GM12878 (cell line): Measurements from ENCODE around the gene KIAA0930. TPM values are rescaled to one million over a fixed set of nuclear protein-coding genes. Genes with fewer than 3 reads are reported as not detected.

Experiments used
- ATAC-seq: fragments of 200-7000 bp; cut with Tn5 transposase; 3 replicates; pipeline ENCODE4 v1.9.1; 2020; ENCODE audit warnings: mild to moderate bottlenecking, moderate library complexity
- BruUV-seq: library from RNA; stranded (reverse); fragments of 400-500 nt; replicated peaks from 2 replicates; lab custom pipeline; 2021; lab: Mats Ljungman, UMichigan
- CTCF ChIA-PET: fragments of 300-600 bp; sonication (Branson Sonifier 250); formaldehyde crosslinking; extraction: SDS; loops from one replicate; lab custom pipeline; 2021; ENCODE audit warnings: inconsistent platforms; lab: Yijun Ruan, JAX
- POLR2A ChIA-PET: fragments of 350-600 bp; formaldehyde crosslinking; extraction: SDS; loops from one replicate; lab custom pipeline; 2021; ENCODE audit warnings: inconsistent platforms; lab: Charles Lee
- RAD21 ChIA-PET: fragments of 300-600 bp; sonication (Branson Sonifier 250); formaldehyde crosslinking; loops from one replicate; lab custom pipeline; 2023; ENCODE audit warnings: antibody characterized with exemption; ENCODE audit not compliant: unreplicated experiment; lab: Charles Lee
- SMC1A ChIA-PET: fragments of 300-600 bp; sonication (Branson Sonifier 250); formaldehyde crosslinking; loops from one replicate; lab custom pipeline; 2023; ENCODE audit not compliant: unreplicated experiment, uncharacterized antibody; lab: Charles Lee
- DNase-seq: peaks from one replicate; pipeline ENCODE4 v3.0.0-alpha.2; 2011; ENCODE audit warnings: low read depth, low spot score
- FAIRE-seq: peaks from 3 replicates; lab custom pipeline; 2011; peaks lifted over from hg19 to GRCh38; lab: Jason Lieb, UNC
- H2AFZ ChIP-seq: 2 replicates; pipeline ENCODE4 v1.6.0; 2011; ENCODE audit warnings: low read depth, low read length, control low read depth; ENCODE audit not compliant: control insufficient read depth
- H3K27ac ChIP-seq: 2 replicates; pipeline ENCODE4 v1.5.1; 2011; ENCODE audit warnings: control low read depth; ENCODE audit not compliant: control insufficient read depth, insufficient read depth
- H3K27me3 ChIP-seq, 2 experiments: replicated peaks in 1 of 2; 2 replicates each; pipeline versions ENCODE4 v1.6.0 to v1.6.1; 2011; ENCODE audit warnings: low read length in 1 of 2; ENCODE audit not compliant: control insufficient read depth in 2 of 2, insufficient read depth in 2 of 2
- H3K36me3 ChIP-seq, 2 experiments: 2 replicates each; pipeline ENCODE4 v1.5.1; 2011; ENCODE audit warnings: low read length in 1 of 2; ENCODE audit not compliant: control insufficient read depth in 2 of 2, insufficient read depth in 2 of 2
- H3K4me1 ChIP-seq: 2 replicates; pipeline ENCODE4 v1.6.1; 2011; ENCODE audit warnings: mild to moderate bottlenecking, low read length, moderate library complexity, mixed read lengths; ENCODE audit not compliant: control insufficient read depth, insufficient read depth
- H3K4me2 ChIP-seq: 2 replicates; pipeline ENCODE4 v1.6.0; 2011; ENCODE audit warnings: control low read depth; ENCODE audit not compliant: control insufficient read depth, insufficient read depth
- H3K4me3 ChIP-seq: fragments of 200-600 bp; sonication (generic); 2 replicates; pipeline ENCODE4 v1.5.1; 2016
- H3K79me2 ChIP-seq: 2 replicates; pipeline ENCODE4 v1.6.0; 2011; ENCODE audit warnings: low read length; ENCODE audit not compliant: control insufficient read depth, insufficient read depth
- H3K9ac ChIP-seq: 2 replicates; pipeline ENCODE4 v1.8.0; 2011; ENCODE audit warnings: low read length, control low read depth, mixed read lengths; ENCODE audit not compliant: control insufficient read depth, insufficient read depth
- H3K9me3 ChIP-seq: replicated peaks from 3 replicates; pipeline ENCODE4 v1.5.1; 2011; ENCODE audit warnings: mild to moderate bottlenecking, low read length; ENCODE audit not compliant: control insufficient read depth, insufficient read depth
- H4K20me1 ChIP-seq: 2 replicates; pipeline ENCODE4 v1.6.0; 2011; ENCODE audit not compliant: control insufficient read depth, insufficient read depth
- BCL11A ChIP-seq: IDR thresholded peaks from 2 replicates; pipeline ENCODE4 v1.6.1; 2011; ENCODE audit warnings: low read depth, low read length
- CHD2 ChIP-seq: IDR thresholded peaks from 2 replicates; pipeline ENCODE4 v1.6.1; 2011; ENCODE audit warnings: low read depth, low read length, improper control_type of control experiment, borderline replicate concordance
- CTCF ChIP-seq, 3 experiments: IDR thresholded peaks in 2 of 3; conservative IDR thresholded peaks in 1 of 3; 2 replicates each; pipeline ENCODE4 v1.5.1; 2011; ENCODE audit warnings: low read depth in 3 of 3, low read length in 3 of 3, mild to moderate bottlenecking in 3 of 3, control low read depth in 2 of 3, moderate library complexity in 2 of 3, inconsistent platforms in 1 of 3, mixed read lengths in 1 of 3; ENCODE audit not compliant: control insufficient read depth in 2 of 3, insufficient read depth in 1 of 3; ENCODE audit errors: extremely low read depth in 1 of 3
- KDM1A ChIP-seq: fragments of 200-600 bp; sonication (generic); IDR thresholded peaks from 2 replicates; pipeline ENCODE4 v1.6.1; 2016; ENCODE audit warnings: borderline replicate concordance
- NFYB ChIP-seq: IDR thresholded peaks from 2 replicates; pipeline ENCODE4 v1.6.1; 2011; ENCODE audit warnings: low read depth, mild to moderate bottlenecking, low read length, improper control_type of control experiment, moderate library complexity; ENCODE audit not compliant: insufficient read depth
- NRF1 ChIP-seq: conservative IDR thresholded peaks from 2 replicates; pipeline ENCODE4 v1.6.1; 2011; ENCODE audit warnings: mild to moderate bottlenecking, low read depth, low read length, improper control_type of control experiment
- RAD51 ChIP-seq: fragments of 450-650 bp; IDR thresholded peaks from 2 replicates; pipeline ENCODE4 v1.6.1; 2016; ENCODE audit warnings: moderate library complexity, mild to moderate bottlenecking, inconsistent platforms
- RELB ChIP-seq: fragments of 450-650 bp; IDR thresholded peaks from 2 replicates; pipeline ENCODE4 v1.6.1; 2017; ENCODE audit warnings: low read depth, mild to moderate bottlenecking, moderate library complexity
- STAT1 ChIP-seq: fragments of 450-650 bp; conservative IDR thresholded peaks from 2 replicates; pipeline ENCODE4 v1.6.1; 2014; ENCODE audit warnings: antibody characterized with exemption, mild to moderate bottlenecking
- SUPT20H ChIP-seq: IDR thresholded peaks from 2 replicates; pipeline ENCODE4 v1.6.1; 2011; ENCODE audit warnings: low read depth, mild to moderate bottlenecking, low read length, moderate library complexity, borderline replicate concordance; ENCODE audit not compliant: control insufficient read depth
- TCF12 ChIP-seq: IDR thresholded peaks from 2 replicates; pipeline ENCODE4 v1.6.1; 2011; ENCODE audit warnings: low read depth, mild to moderate bottlenecking, low read length
- ZNF274 ChIP-seq: IDR thresholded peaks from one replicate; pipeline ENCODE4 v1.8.0; 2011; ENCODE audit not compliant: insufficient read length, insufficient read depth
- ZSCAN29 ChIP-seq: fragments of 450-650 bp; IDR thresholded peaks from 2 replicates; pipeline ENCODE4 v1.6.1; 2017; ENCODE audit warnings: mild to moderate bottlenecking, moderate library complexity
- WGBS: methylation state at CpG from one replicate; pipeline ENCODE4 v1.1.6; 2016; ENCODE audit warnings: low lambda C conversion rate; ENCODE audit not compliant: insufficient replicate concordance, insufficient coverage; ENCODE audit errors: missing lambda C conversion rate; 5-methylcytosine and 5-hydroxymethylcytosine counted together
- in situ Hi-C: fragments of 300-500 bp; cut with MboI; formaldehyde crosslinking; loops from 9 replicates; pipeline ENCODE4 v1.14.3; 2018; ENCODE audit warnings: mixed read lengths
- intact Hi-C: fragments of 100-400 bp; cut with micrococcal nuclease; formaldehyde crosslinking; loops from one replicate; pipeline ENCODE4 v1.14.2; 2022; ENCODE audit not compliant: unreplicated experiment
- polyA plus RNA-seq, 11 experiments: library from polyadenylated mRNA; depleted of rRNA in 4 of 11; unstranded in 6 of 11; stranded (reverse) in 5 of 11; fragments of >200 nt; fragmentation: Nextera tagmentation in 4 of 11; fragmentation: Illumina TruSeq in 1 of 11; extraction: Ambion mirVana in 4 of 11; extraction: Trizol in 1 of 11; gene quantifications; 1 replicate in 1 of 11; 2 replicates in 10 of 11; pipeline versions ENCODE4 v1.2.1 to v1.2.3, GENCODE V29; 2011 to 2016; ENCODE audit warnings: inconsistent platforms in 2 of 11, missing spikeins in 2 of 11, low read depth in 1 of 11
- total RNA-seq, 4 experiments: library from RNA; depleted of rRNA in 3 of 4; stranded (reverse); fragments of >200 nt in 3 of 4; fragmentation: Illumina TruSeq in 1 of 4; extraction: Trizol in 1 of 4; gene quantifications; 2 replicates each; pipeline versions ENCODE4 v1.2.1 to v1.2.3, GENCODE V29; 2013 to 2021

KIAA0930 gene
- total and polyA plus RNA-seq, 10 of the 15 experiments (the other 5 are each of a cell fraction or from before 2014, with no cell fraction given) = 3.6 to 125 (median 46.3) TPM

GRCh38 chr22:45273452-45274075, 32.9 kb upstream of the KIAA0930 start:
- ChIA-PET SMC1A (no interaction called here), RAD21 (no interaction called here), CTCF (interaction anchor here (1.5 kb wide), 1 partner anchor 163 kb away, joined by 5 read pairs; no protein-coding TSS in a partner anchor), POLR2A (no interaction called here)
- TF ChIP-seq NFYB = no peak
- no peak overlapping the region for H3K4me3 ChIP-seq
- H3K4me1 ChIP-seq = peaks cover 8% of the 10 kb centered on the region
- H3K9ac ChIP-seq = no peak overlapping the region
- WGBS = 45% methylated on average over 15 of the region's 15 CpGs
- ATAC-seq (no peak), DNase-seq (no peak), FAIRE-seq (no peak)
- intact Hi-C loops (no loop called here), in situ Hi-C loops (no loop called here)
- no peak overlapping the region for H3K27ac ChIP-seq
- H3K27me3 ChIP-seq = peaks cover 3 to 4% of the 10 kb centered on the region in 2 experiments; a peak in 3 of 4 replicates
- H3K36me3 ChIP-seq = no peaks in the 10 kb centered on the region
- BruUV-seq = no TSS peak
- H3K79me2 ChIP-seq = no peaks in the 10 kb centered on the region
- H4K20me1 ChIP-seq = no peaks in the 10 kb centered on the region
- no peaks in the 10 kb centered on the region for H3K9me3 ChIP-seq
- H2AFZ ChIP-seq = no peak overlapping the region
- no peak overlapping the region for H3K4me2 ChIP-seq

GRCh38 chr22:45272498-45272897, 31.8 kb upstream of the KIAA0930 start:
- no TSS peak for BruUV-seq
- intact Hi-C loops = no loop called here
- TF ChIP-seq BCL11A (no peak), KDM1A (no peak), CTCF (IDR thresholded peaks at IDR 0.05 in 2 of 3, conservative IDR thresholded peaks at IDR 0.05 in 1 of 3; ENCODE audit: control insufficient read depth in 2 of 3, extremely low read depth in 1 of 3, insufficient read depth in 1 of 3, low read depth in 3 of 3, low read length in 3 of 3) (no peak), ZSCAN29 (no peak), CHD2 (no peak), TCF12 (no peak), SUPT20H (no peak), RAD51 (no peak), ZNF274 (no peak), NRF1 (no peak), RELB (no peak), STAT1 (no peak)

More at GRCh38 chr22:45272498-45272897, 31.8 kb upstream of the KIAA0930 start:
- no peak for FAIRE-seq
- no peak for ATAC-seq
- POLR2A ChIA-PET = interaction anchor here (0.5 kb wide), 1 partner anchor 23 kb away, joined by 4 read pairs; no protein-coding TSS in a partner anchor
- SMC1A ChIA-PET = interaction anchor here (1.0 to 1.7 kb wide), 4 partner anchors 38 to 61 kb away, joined by 3 to 6 read pairs (median 4); no protein-coding TSS in a partner anchor
- H3K27ac ChIP-seq = no peak overlapping the region
- CTCF ChIA-PET = interaction anchor here (0.7 to 2.4 kb wide), 9 partner anchors 9 to 277 kb away, joined by 3 to 7 read pairs (median 4); no protein-coding TSS in a partner anchor
- H3K9me3 ChIP-seq = no peaks in the 10 kb centered on the region
- in situ Hi-C loops = no loop called here
- no peak overlapping the region for H2AFZ ChIP-seq
- 42% methylated on average over 7 of the region's 7 CpGs for WGBS
- no peak for DNase-seq
- H4K20me1 ChIP-seq = no peaks in the 10 kb centered on the region
- H3K4me1 ChIP-seq = peaks cover 8% of the 10 kb centered on the region
- RAD21 ChIA-PET = interaction anchor here (1.1 to 1.8 kb wide), 3 partner anchors 26 to 162 kb away, joined by 3 to 5 read pairs (median 3); no protein-coding TSS in a partner anchor
- no peaks in the 10 kb centered on the region for H3K79me2 ChIP-seq
- H3K4me2 ChIP-seq = no peak overlapping the region
- peaks cover 3 to 4% of the 10 kb centered on the region in 2 experiments; a peak in 3 of 4 replicates for H3K27me3 ChIP-seq
- no peaks in the 10 kb centered on the region for H3K36me3 ChIP-seq
- no peak overlapping the region for H3K4me3 ChIP-seq
- no peak overlapping the region for H3K9ac ChIP-seq
